HUES64 (cell line): ENCODE results near the gene NOXA1.
A peak's percentile ranks its signal among the peaks of the same experiment; 100 is the strongest.

Experiments
- H3K27ac ChIP-seq: 2 replicates; pipeline ENCODE4 v1.7.0; 2013; ENCODE audit warnings: low read depth, low read length, inconsistent platforms
- H3K27me3 ChIP-seq: 2 replicates; pipeline ENCODE4 v1.6.1; 2013; ENCODE audit warnings: mild to moderate bottlenecking, low read length; ENCODE audit not compliant: insufficient read depth
- H3K36me3 ChIP-seq: 2 replicates; pipeline ENCODE4 v1.6.1; 2013; ENCODE audit warnings: mild to moderate bottlenecking, low read length; ENCODE audit not compliant: insufficient read depth
- H3K4me1 ChIP-seq: 2 replicates; pipeline ENCODE4 v1.6.1; 2013; ENCODE audit warnings: mild to moderate bottlenecking, low read length, moderate library complexity; ENCODE audit not compliant: insufficient read depth
- H3K4me3 ChIP-seq: 2 replicates; pipeline ENCODE4 v1.5.1; 2013; ENCODE audit warnings: mild to moderate bottlenecking, low read length, moderate library complexity
- H3K9ac ChIP-seq: 2 replicates; pipeline ENCODE4 v1.6.1; 2013; ENCODE audit warnings: mild to moderate bottlenecking, low read depth, low read length
- H3K9me3 ChIP-seq: 2 replicates; pipeline ENCODE4 v1.6.1; 2013; ENCODE audit warnings: low read depth, low read length; ENCODE audit not compliant: insufficient read depth
- WGBS: fragments of 150-250, 120-280 bp; methylation state at CpG from one replicate; pipeline ENCODE4 v1.1.7; 2013; ENCODE audit warnings: missing lambda C conversion rate; 5-methylcytosine and 5-hydroxymethylcytosine counted together

The NOXA1 gene

DNA sequence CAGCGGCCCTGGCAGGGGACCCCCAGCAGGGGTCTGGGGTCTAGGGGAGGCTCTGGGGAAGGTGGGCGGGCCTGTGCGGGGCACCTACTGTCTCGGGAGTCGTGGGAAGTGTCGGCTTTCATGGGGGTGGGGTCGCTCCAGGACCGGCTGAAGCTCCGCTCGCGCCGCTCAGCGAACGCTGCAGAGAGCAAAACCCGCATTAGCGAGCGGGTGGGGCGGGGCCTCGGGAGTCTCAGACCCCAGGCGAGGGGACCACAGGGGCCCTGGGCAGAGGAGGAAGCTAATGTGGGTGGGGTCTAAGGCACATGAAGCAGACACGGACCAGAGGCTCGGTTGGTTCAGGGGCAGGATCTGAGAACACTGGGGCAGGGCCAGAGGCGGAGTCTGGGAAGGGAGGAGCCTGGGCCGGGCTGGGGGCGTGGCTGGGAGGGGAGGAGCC lies 30.5 kb downstream of the NOXA1 start:
- Histone ChIP-seq H3K9ac (peak overlapping the region; percentile 26; the same call in 1 of the 2 replicates), H3K4me1 (peaks cover 14% of the 10 kb centered on the region; the same call in 1 of the 2 replicates), H3K4me3 (peak overlapping the region; percentile 49), H3K36me3 (peaks cover 39% of the 10 kb centered on the region), H3K27me3 (no peaks in the 10 kb centered on the region), H3K27ac (no peak overlapping the region), H3K9me3 (no peaks in the 10 kb centered on the region)
- WGBS: 3% methylated on average over 25 of the region's 25 CpGs

GRCh38 chr9:137454145-137454596 lies 31.0 kb downstream of the NOXA1 start:
- no peaks in the 10 kb centered on the region for H3K9me3 ChIP-seq
- H3K4me3 ChIP-seq: peak overlapping the region; percentile 53
- H3K9ac ChIP-seq: peak overlapping the region; percentile 64
- H3K27me3 ChIP-seq: no peaks in the 10 kb centered on the region
- H3K27ac ChIP-seq: peak overlapping the region; percentile 70
- H3K36me3 ChIP-seq: peaks cover 35% of the 10 kb centered on the region
- 5% methylated on average over 22 of the region's 24 CpGs for WGBS
- H3K4me1 ChIP-seq: peaks cover 14% of the 10 kb centered on the region; the same call in 1 of the 2 replicates

DNA sequence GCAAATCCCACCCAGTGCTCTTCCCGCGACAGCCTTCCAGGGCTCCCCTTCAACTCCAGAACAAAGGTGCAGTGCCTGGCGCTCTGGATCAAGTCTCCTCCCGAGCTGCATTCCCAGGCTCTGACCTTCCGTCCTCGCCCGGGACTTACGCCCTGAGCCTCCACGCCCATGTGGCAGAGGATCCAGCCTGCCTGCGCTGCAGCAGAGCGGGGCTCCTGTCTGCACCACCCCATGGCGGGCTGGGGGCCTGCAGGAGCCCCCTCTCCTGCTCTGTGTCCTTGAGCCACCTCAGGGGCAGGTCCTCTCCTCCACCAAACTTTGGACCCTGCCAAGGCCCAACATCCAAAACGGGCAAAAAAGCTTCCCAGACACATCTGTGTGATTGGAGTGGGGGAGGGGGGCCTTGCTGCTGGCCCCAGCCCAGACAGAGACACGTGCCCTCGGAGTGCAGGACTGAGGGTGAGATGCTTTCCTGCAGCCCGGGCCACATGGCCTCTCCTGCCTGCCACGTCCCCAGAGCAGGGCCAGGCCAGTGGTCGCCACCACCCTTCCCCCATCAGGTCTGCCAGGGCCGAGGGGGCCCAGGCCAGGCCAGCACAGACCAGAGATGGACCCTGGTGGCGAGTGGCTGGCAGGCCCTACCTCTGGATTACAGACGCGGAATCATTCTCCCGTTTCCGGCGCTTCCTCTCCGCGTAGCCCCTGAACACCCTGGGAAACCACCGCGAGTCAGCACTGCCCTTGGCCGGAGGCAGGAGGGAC lies 31.6 kb downstream of the NOXA1 start:
- H3K4me1 ChIP-seq: peaks cover 14% of the 10 kb centered on the region; the same call in 1 of the 2 replicates
- peaks cover 29% of the 10 kb centered on the region for H3K36me3 ChIP-seq
- WGBS: 72% methylated on average over 29 of the region's 30 CpGs
- peak overlapping the region; percentile 53 for H3K4me3 ChIP-seq
- peak overlapping the region; percentile 64 for H3K9ac ChIP-seq
- H3K27me3 ChIP-seq: 0 out of 2 replicates have a peak, but pooled peaks cover under 1% of the 10 kb centered on the region
- H3K27ac ChIP-seq: peak overlapping the region; percentile 70
- H3K9me3 ChIP-seq: no peaks in the 10 kb centered on the region

- Histone ChIP-seq H3K27ac (no peak overlapping the region), H3K9me3 (no peaks in the 10 kb centered on the region), H3K4me1 (peaks cover 14% of the 10 kb centered on the region; the same call in 1 of the 2 replicates), H3K36me3 (peaks cover 26% of the 10 kb centered on the region), H3K4me3 (no peak overlapping the region), H3K9ac (no peak overlapping the region), H3K27me3 (0 out of 2 replicates have a peak, but pooled peaks cover 5% of the 10 kb centered on the region)
- 92% methylated on average over 18 of the region's 18 CpGs for WGBS
Observed at GRCh38 chr9:137455359-137455991, 32.3 kb downstream of the NOXA1 start.

DNA sequence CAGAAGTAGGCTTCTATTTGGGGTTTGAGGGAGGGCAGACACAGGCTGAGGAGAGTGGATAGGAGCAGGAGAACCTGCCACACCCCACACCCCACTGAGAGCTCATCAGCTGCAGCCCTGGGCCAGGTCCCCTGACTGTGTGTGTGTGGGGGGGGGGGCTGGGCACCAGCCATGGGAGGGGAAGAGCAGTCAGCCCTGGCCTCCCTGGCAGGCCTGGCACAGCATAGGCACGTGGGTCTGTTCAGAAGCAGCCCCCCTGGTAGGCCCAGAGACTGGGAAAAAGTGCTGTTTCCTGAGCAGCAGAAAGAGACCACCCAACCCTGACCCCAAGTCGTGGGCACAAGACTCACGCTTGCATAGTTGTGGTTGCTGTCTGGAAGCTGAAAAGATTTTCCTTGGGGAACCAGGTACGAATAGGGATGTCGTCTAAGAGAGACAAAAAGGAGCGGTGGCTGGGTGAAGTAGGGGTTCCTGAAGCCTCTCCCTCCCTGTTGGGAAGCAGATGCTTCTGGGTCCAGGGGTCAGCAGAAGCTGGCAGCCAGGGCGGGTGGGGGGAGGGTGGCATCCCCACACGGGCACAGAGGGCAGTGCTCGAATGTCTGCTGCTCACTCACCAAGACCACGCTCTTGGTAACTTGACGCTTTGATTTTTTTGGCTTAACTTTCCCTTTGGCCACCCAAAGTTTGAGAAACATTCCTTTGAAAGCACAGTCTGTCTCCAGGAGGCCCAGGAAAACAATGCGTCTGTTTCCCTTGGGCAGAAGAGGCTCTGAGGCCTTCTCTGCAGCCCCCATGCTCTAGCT lies 33.1 kb downstream of the NOXA1 start:
- peaks cover 14% of the 10 kb centered on the region; the same call in 1 of the 2 replicates for H3K4me1 ChIP-seq
- 94% methylated on average over 12 of the region's 12 CpGs for WGBS
- no peaks in the 10 kb centered on the region for H3K9me3 ChIP-seq
- H3K27me3 ChIP-seq: 0 out of 2 replicates have a peak, but pooled peaks cover 5% of the 10 kb centered on the region
- no peak overlapping the region for H3K27ac ChIP-seq
- no peak overlapping the region for H3K9ac ChIP-seq
- H3K4me3 ChIP-seq: no peak overlapping the region
- peaks cover 26% of the 10 kb centered on the region for H3K36me3 ChIP-seq

DNA sequence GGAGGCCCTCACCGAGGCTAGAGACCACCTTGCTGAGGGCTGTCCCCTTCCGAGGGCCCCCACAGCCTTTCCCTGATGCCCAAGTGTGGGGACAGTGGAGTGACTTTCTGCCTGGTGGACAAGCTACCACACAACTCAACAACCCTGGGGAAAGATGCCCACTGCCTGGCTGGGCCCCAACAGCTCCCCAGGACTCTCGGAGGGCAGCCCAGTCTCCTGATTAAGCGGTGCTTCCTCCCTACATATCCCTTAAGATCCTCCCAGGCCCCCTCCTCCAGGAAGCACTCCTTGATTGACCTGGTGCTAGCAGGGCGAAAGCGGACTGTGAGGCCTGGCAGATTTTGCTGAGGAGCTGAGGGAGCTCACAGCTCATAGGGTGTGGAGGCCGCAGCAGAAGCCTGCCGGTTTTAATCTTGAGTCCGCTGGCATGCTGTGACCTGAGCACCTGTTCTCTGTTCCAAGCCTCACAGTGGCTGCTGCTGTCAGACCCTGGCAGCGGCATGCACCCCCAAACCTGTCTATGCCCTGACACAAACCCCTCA lies 33.7 kb downstream of the NOXA1 start:
- Histone ChIP-seq H3K36me3 (peaks cover 26% of the 10 kb centered on the region), H3K27ac (no peak overlapping the region), H3K4me3 (no peak overlapping the region), H3K4me1 (peaks cover 14% of the 10 kb centered on the region; the same call in 1 of the 2 replicates), H3K27me3 (peaks cover 8% of the 10 kb centered on the region; the same call in 1 of the 2 replicates), H3K9me3 (no peaks in the 10 kb centered on the region), H3K9ac (no peak overlapping the region)
- WGBS: 91% methylated on average over 10 of the region's 10 CpGs

DNA sequence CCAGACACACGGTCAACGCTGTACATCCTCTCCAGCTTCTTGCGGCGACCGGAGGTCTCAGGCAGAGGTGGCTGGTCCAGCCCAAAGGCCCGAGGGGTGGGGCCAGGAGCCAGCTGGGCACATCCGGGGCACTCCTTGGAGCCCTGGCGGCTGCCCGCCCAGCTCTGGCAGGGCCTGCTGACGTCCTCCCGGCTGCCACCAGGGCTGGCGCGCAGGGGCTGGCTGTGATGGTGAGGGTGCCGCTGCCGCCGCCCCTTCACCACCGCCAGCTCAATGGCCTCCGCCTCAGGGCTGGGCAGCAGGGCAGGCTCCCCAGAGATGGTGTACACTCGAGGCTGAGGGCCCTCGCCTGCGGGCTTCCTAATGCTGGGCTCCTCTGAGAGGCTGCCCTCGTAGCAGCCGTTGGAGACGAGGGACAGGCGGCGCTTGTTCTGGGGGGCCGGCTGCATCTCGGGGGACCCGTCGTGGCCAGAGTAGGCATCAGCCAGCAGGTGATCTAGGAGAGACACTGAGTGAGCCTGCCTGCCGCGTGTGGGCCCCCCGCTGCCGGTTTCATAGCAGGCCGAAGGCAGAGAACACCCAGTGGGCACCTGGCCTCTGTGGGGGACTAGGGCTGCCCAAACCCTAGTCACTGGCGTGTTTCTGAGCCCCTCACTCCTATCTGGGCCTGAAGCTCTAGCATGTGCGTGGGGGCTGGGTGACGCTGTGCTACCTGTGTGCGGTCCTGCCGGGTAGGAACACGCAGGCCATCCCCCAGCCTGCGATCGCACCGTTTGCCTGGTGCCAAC lies 34.4 kb downstream of the NOXA1 start:
- Histone ChIP-seq H3K27ac (no peak overlapping the region), H3K36me3 (peaks cover 24% of the 10 kb centered on the region), H3K9me3 (no peaks in the 10 kb centered on the region), H3K27me3 (peaks cover 14% of the 10 kb centered on the region), H3K4me1 (peaks cover 14% of the 10 kb centered on the region; the same call in 1 of the 2 replicates), H3K4me3 (peak overlapping the region; percentile 70), H3K9ac (no peak overlapping the region)
- WGBS: 95% methylated on average over 44 of the region's 44 CpGs

- no peaks in the 10 kb centered on the region for H3K9me3 ChIP-seq
- H3K4me3 ChIP-seq: peak overlapping the region; percentile 70
- H3K27ac ChIP-seq: no peak overlapping the region
- peaks cover 14% of the 10 kb centered on the region; the same call in 1 of the 2 replicates for H3K4me1 ChIP-seq
- H3K27me3 ChIP-seq: peaks cover 20% of the 10 kb centered on the region
- peak overlapping the region; percentile 78 for H3K9ac ChIP-seq
- H3K36me3 ChIP-seq: peaks cover 18% of the 10 kb centered on the region
- WGBS: 13% methylated on average over 88 of the region's 88 CpGs
Observed at GRCh38 chr9:137458194-137459151, 35.3 kb downstream of the NOXA1 start.

GRCh38 chr9:137459152-137459600 lies 36.0 kb downstream of the NOXA1 start, which contains the start of gene NSMF:
Gene NSMF (minus strand): TSS chr9:137459334. CDS start chr9:137459102, 232 bp downstream.
- Histone ChIP-seq H3K9me3 (no peaks in the 10 kb centered on the region), H3K27ac (no peak within 1 kb of the TSS), H3K4me3 (peak within 1 kb of the TSS; percentile 70), H3K4me1 (peaks cover 14% of the 10 kb centered on the region; the same call in 1 of the 2 replicates), H3K36me3 (peaks cover 18% of the 10 kb centered on the region), H3K27me3 (peaks cover 20% of the 10 kb centered on the region), H3K9ac (peak within 1 kb of the TSS; percentile 78)
- under 1% methylated on average over 62 of the region's 62 CpGs for WGBS
